DMS79 (cell line): Measurements from ENCODE around the gene PRKG2.

ENCODE experiments used
- DNase-seq: peaks from one replicate; lab custom pipeline; 2025; lab: John Stamatoyannopoulos, UW

PRKG2 gene

DNA sequence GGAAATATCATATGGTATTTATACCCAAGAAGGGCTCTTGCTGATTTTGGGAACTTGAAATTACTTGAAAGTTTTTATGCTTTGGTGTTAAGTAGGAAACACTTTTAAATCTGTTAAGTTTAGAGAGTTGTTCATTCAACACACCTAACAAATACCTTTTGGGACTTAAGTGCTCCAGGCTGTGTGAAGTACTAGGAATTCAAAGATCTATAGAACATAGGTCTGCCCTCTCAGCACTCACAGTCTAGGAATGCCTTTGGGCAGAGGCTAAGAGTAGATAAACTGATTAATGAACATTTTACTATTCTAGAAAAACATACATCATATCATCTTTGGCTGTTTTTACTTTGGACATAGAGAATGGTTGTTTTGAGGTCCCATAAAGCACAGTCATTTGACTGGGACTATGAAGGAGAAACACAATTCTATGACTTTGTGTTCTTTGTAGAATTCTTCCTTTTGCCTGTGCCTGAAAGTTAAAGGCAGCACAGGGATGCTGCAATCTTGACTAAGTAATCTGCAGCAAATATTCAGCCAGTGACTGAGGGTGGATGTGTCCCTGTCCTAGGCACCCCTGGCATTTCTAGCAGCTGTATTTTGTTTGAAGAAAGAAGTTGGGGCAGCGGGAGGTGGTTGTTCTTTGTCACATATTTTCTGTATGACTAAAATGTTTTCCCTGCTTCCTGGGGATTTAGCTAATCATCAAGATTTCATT is 176.2 kb downstream of the PRKG2 start:
- DNase-seq, result no peak
